SK-N-SH treated with all-trans-retinoic acid at 6 μM for 48 hours (cell line): ENCODE measurements around the gene LMAN1.

ENCODE experiments used
- ATAC-seq: fragments of 200-7000 bp; cut with Tn5 transposase; 3 replicates; pipeline ENCODE4 v1.9.1; 2020; ENCODE audit warnings: mild to moderate bottlenecking, moderate library complexity
- ARNTL ChIP-seq: fragments of 450-650 bp; formaldehyde crosslinking; IDR thresholded peaks from 2 replicates; pipeline ENCODE4 v1.5.0; 2020; ENCODE audit warnings: low read depth, mild to moderate bottlenecking, moderate library complexity, borderline replicate concordance
- BACH2 ChIP-seq: fragments of 250-450 bp; sonication (Bioruptor Pico); IDR thresholded peaks from 2 replicates; pipeline ENCODE4 v1.9.0; 2021; ENCODE audit warnings: mild to moderate bottlenecking, borderline replicate concordance
- ESRRG ChIP-seq: fragments of 250-450 bp; sonication (Bioruptor Pico); IDR thresholded peaks from 2 replicates; pipeline ENCODE4 v1.6.1; 2021; ENCODE audit warnings: mild to moderate bottlenecking
- GLIS3 ChIP-seq: fragments of 250-450 bp; sonication (Bioruptor Pico); IDR thresholded peaks from 2 replicates; pipeline ENCODE4 v1.5.0; 2020; ENCODE audit warnings: mild to moderate bottlenecking, moderate library complexity
- ISL1 ChIP-seq: fragments of 250-450 bp; sonication (Bioruptor Pico); IDR thresholded peaks from 2 replicates; pipeline ENCODE4 v2.1.2; 2022; ENCODE audit warnings: mild to moderate bottlenecking, moderate library complexity
- OSR1 ChIP-seq: fragments of 250-450 bp; sonication (Bioruptor Pico); IDR thresholded peaks from 2 replicates; pipeline ENCODE4 v1.8.0; 2022; ENCODE audit warnings: moderate library complexity, mild to moderate bottlenecking, inconsistent platforms
- PPARA ChIP-seq: fragments of 250-450 bp; sonication (Bioruptor Pico); IDR thresholded peaks from 2 replicates; pipeline ENCODE4 v1.5.0; 2020; ENCODE audit warnings: mild to moderate bottlenecking, borderline replicate concordance
- RARB ChIP-seq: fragments of 250-450 bp; sonication (Bioruptor Pico); IDR thresholded peaks from 2 replicates; pipeline ENCODE4 v1.8.0; 2021; ENCODE audit warnings: mild to moderate bottlenecking, moderate library complexity
- SNAI2 ChIP-seq: fragments of 250-450 bp; sonication (Bioruptor Pico); IDR thresholded peaks from 2 replicates; pipeline ENCODE4 v1.5.0; 2020; ENCODE audit warnings: mild to moderate bottlenecking, moderate library complexity
- TCF4 ChIP-seq: fragments of 250-450 bp; sonication (Bioruptor Pico); IDR thresholded peaks from 2 replicates; pipeline ENCODE4 v1.8.0; 2021; ENCODE audit warnings: mild to moderate bottlenecking, moderate library complexity, borderline replicate concordance
- TOX ChIP-seq: fragments of 250-450 bp; sonication (Bioruptor Pico); IDR thresholded peaks from 2 replicates; pipeline ENCODE4 v1.8.0; 2021; ENCODE audit warnings: mild to moderate bottlenecking, moderate library complexity, borderline replicate concordance
- ZC3H10 ChIP-seq: fragments of 250-450 bp; sonication (Bioruptor Pico); IDR thresholded peaks from 2 replicates; pipeline ENCODE4 v1.5.1; 2021; ENCODE audit warnings: mild to moderate bottlenecking, moderate library complexity
- ZFP30 ChIP-seq: fragments of 450-650 bp; formaldehyde crosslinking; IDR thresholded peaks from 2 replicates; pipeline ENCODE4 v1.5.0; 2022; ENCODE audit warnings: mild to moderate bottlenecking, moderate library complexity
- ZNF565 ChIP-seq: fragments of 450-650 bp; formaldehyde crosslinking; conservative IDR thresholded peaks from 2 replicates; pipeline ENCODE4 v1.5.0; 2020; ENCODE audit warnings: low read depth, mild to moderate bottlenecking, moderate library complexity
- ZNF70 ChIP-seq: fragments of 450-650 bp; formaldehyde crosslinking; IDR thresholded peaks from 2 replicates; pipeline ENCODE4 v1.5.0; 2020; ENCODE audit warnings: mild to moderate bottlenecking, moderate library complexity
- ZNF8 ChIP-seq: fragments of 450-650 bp; formaldehyde crosslinking; IDR thresholded peaks from 2 replicates; pipeline ENCODE4 v1.5.0; 2020; ENCODE audit warnings: mild to moderate bottlenecking, moderate library complexity
- TF ChIP-seq, protein P1 (sequence below): fragments of 250-450 bp; sonication (Bioruptor Pico); IDR thresholded peaks from 2 replicates; pipeline ENCODE4 v1.8.0; 2021; ENCODE audit warnings: low read depth, mild to moderate bottlenecking, moderate library complexity, borderline replicate concordance
- TF ChIP-seq, protein P2 (sequence below): fragments of 250-450 bp; sonication (Bioruptor Pico); IDR thresholded peaks from 2 replicates; pipeline ENCODE4 v1.5.1; 2020; ENCODE audit warnings: low read depth, mild to moderate bottlenecking, moderate library complexity
- TF ChIP-seq, protein P3 (sequence below): fragments of 250-450 bp; sonication (Bioruptor Pico); IDR thresholded peaks from 2 replicates; pipeline ENCODE4 v1.8.0; 2020; ENCODE audit warnings: mild to moderate bottlenecking, moderate library complexity, borderline replicate concordance
- TF ChIP-seq, protein P4 (sequence below): fragments of 250-450 bp; sonication (Bioruptor Pico); IDR thresholded peaks from 2 replicates; pipeline ENCODE4 v1.5.0; 2020; ENCODE audit warnings: mild to moderate bottlenecking, moderate library complexity

LMAN1 gene

DNA sequence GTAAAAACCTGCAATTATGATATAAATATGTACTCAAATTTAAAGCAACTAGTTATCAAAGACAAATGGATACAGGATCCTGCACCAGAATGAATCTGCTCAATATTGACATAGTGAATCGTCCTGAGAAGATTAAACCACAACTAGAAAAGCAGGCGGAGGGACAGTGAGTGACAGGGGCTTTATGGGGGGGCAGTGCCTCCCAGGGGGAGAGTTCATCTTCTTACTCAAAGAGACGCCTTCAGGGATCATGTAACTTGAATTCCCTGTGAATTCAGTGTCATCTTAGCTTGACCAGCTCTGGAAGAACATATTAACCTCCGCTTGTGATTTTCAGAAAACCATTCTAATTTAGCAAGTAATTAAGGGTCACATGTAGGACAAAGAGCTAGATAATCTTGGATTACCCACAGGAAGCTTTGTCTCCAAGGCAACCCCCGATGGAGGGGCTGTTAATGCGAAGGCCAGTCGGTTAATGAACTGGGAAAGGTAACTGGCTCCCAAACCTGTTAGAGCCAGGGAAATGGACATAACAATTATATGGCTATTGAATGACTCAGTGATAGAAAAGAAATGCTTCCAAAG is 17.4 kb upstream of the LMAN1 start:
- no peak for ATAC-seq

DNA sequence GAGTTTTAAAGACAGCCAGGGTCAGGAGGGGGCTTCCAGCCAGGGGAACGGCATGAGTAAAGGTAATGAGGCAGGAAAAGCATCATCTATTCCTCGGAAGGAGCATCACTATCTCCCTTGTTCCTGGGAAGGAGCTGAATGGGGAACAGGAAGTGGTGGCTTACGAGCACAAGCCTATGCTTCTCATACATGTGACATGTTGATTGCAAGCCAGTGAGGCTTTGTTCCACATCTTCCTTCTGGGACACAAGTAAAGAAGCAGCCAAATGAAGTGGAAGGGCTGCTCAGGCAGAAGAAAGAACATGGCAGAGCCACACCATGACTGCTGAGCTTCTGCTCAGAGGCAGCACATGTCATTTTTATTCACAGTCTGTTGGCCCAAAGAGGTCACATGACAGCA is 15.1 kb upstream of the LMAN1 start:
- no peak for ATAC-seq
- TF ChIP-seq ZNF8 (CRISPR knock-in tag) (no peak), TCF4 (CRISPR knock-in tag) (no peak), ESRRG (CRISPR knock-in tag) (no peak), SNAI2 (CRISPR knock-in tag) (no peak), ISL1 (no peak), GLIS3 (CRISPR knock-in tag) (no peak), ZC3H10 (CRISPR knock-in tag) (no peak), ZFP30 (CRISPR knock-in tag) (no peak), ARNTL (no peak), PPARA (no peak)
- TF ChIP-seq, protein P1, sequence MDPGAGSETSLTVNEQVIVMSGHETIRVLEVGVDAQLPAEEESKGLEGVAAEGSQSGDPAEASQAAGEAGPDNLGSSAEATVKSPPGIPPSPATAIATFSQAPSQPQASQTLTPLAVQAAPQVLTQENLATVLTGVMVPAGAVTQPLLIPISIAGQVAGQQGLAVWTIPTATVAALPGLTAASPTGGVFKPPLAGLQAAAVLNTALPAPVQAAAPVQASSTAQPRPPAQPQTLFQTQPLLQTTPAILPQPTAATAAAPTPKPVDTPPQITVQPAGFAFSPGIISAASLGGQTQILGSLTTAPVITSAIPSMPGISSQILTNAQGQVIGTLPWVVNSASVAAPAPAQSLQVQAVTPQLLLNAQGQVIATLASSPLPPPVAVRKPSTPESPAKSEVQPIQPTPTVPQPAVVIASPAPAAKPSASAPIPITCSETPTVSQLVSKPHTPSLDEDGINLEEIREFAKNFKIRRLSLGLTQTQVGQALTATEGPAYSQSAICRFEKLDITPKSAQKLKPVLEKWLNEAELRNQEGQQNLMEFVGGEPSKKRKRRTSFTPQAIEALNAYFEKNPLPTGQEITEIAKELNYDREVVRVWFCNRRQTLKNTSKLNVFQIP (CRISPR knock-in tag), result no peak
- TF ChIP-seq, protein P2, sequence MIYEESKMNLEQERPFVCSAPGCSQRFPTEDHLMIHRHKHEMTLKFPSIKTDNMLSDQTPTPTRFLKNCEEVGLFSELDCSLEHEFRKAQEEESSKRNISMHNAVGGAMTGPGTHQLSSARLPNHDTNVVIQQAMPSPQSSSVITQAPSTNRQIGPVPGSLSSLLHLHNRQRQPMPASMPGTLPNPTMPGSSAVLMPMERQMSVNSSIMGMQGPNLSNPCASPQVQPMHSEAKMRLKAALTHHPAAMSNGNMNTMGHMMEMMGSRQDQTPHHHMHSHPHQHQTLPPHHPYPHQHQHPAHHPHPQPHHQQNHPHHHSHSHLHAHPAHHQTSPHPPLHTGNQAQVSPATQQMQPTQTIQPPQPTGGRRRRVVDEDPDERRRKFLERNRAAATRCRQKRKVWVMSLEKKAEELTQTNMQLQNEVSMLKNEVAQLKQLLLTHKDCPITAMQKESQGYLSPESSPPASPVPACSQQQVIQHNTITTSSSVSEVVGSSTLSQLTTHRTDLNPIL (CRISPR knock-in tag), result no peak
- TF ChIP-seq, protein P3, sequence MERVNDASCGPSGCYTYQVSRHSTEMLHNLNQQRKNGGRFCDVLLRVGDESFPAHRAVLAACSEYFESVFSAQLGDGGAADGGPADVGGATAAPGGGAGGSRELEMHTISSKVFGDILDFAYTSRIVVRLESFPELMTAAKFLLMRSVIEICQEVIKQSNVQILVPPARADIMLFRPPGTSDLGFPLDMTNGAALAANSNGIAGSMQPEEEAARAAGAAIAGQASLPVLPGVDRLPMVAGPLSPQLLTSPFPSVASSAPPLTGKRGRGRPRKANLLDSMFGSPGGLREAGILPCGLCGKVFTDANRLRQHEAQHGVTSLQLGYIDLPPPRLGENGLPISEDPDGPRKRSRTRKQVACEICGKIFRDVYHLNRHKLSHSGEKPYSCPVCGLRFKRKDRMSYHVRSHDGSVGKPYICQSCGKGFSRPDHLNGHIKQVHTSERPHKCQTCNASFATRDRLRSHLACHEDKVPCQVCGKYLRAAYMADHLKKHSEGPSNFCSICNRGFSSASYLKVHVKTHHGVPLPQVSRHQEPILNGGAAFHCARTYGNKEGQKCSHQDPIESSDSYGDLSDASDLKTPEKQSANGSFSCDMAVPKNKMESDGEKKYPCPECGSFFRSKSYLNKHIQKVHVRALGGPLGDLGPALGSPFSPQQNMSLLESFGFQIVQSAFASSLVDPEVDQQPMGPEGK (CRISPR knock-in tag), result no peak
- TF ChIP-seq, all 23 proteins: peak for 0

More for the DNA sequence above, 17.4 kb upstream of the LMAN1 start:
- TF ChIP-seq OSR1 (CRISPR knock-in tag) (no peak), ZFP30 (CRISPR knock-in tag) (no peak)
- TF ChIP-seq, protein P4, sequence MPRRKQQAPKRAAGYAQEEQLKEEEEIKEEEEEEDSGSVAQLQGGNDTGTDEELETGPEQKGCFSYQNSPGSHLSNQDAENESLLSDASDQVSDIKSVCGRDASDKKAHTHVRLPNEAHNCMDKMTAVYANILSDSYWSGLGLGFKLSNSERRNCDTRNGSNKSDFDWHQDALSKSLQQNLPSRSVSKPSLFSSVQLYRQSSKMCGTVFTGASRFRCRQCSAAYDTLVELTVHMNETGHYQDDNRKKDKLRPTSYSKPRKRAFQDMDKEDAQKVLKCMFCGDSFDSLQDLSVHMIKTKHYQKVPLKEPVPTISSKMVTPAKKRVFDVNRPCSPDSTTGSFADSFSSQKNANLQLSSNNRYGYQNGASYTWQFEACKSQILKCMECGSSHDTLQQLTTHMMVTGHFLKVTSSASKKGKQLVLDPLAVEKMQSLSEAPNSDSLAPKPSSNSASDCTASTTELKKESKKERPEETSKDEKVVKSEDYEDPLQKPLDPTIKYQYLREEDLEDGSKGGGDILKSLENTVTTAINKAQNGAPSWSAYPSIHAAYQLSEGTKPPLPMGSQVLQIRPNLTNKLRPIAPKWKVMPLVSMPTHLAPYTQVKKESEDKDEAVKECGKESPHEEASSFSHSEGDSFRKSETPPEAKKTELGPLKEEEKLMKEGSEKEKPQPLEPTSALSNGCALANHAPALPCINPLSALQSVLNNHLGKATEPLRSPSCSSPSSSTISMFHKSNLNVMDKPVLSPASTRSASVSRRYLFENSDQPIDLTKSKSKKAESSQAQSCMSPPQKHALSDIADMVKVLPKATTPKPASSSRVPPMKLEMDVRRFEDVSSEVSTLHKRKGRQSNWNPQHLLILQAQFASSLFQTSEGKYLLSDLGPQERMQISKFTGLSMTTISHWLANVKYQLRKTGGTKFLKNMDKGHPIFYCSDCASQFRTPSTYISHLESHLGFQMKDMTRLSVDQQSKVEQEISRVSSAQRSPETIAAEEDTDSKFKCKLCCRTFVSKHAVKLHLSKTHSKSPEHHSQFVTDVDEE (CRISPR knock-in tag), result no peak

DNA sequence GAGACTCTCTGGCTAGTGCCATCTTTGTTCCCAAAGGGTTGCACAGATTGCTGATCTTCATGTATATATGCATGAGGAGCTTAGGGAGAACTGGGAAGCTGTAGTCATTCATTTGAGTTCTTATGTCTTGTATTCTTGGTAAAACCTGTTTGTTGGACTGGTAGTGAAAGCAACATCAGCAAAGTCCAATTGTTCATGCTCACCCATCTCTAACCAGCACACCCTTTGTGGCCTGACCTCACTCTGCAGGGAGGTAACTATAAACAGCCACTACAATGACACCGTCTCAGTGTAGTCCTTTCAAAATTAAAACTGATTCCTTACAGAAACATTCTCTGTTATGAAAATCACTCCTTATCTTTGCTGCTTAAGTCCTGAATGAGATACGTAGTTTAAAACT is 13.9 kb upstream of the LMAN1 start:
- no peak for ATAC-seq
- TF ChIP-seq BACH2 (CRISPR knock-in tag) (no peak), ZNF565 (no peak), TOX (CRISPR knock-in tag) (no peak), ZC3H10 (CRISPR knock-in tag) (no peak), SNAI2 (CRISPR knock-in tag) (no peak), ZFP30 (CRISPR knock-in tag) (no peak), ZNF70 (CRISPR knock-in tag) (no peak), RARB (CRISPR knock-in tag) (no peak), OSR1 (CRISPR knock-in tag) (no peak)
- TF ChIP-seq, protein P3 (CRISPR knock-in tag), result no peak
- TF ChIP-seq, protein P1 (CRISPR knock-in tag), result no peak
